Measurements from ENCODE around the gene EXT2.

- TF ChIP-seq CTCF (IDR thresholded peaks at IDR 0.05), result no peak
- TF ChIP-seq POLR2A (IDR thresholded peaks at IDR 0.05), result no peak
These were observed 190.3 kb downstream of the EXT2 start for GRCh38 chr11:44285756-44286155.
